ENCODE measurements around the gene GNB5.
"Not testable (repeated sequence)": the region's sequence is repeated elsewhere in the genome, so short reads cannot be mapped to it uniquely, and the experiment has no call there.

Gene GNB5

GRCh38 chr15:52083603-52084002 lies 107.6 kb downstream of the GNB5 start:
- intact Hi-C loops (cut with DNase I), result no loop called here
- DNase-seq, result no peak

DNA sequence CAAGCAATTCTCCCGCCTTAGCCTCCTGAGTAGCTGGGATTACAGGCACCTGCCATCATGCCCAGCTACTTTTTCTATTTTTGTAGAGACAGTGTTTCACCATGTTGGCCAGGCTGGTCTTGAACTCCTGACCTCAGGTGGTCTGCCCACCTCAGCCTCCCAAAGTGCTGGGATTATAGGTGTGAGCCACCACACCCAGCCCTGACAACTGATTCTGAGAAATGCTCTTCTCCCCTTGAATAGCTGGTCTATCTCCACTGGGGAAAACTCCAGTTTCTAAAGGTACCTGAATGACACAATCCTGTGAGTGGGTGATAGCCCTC lies 108.2 kb downstream of the GNB5 start:
- DNase-seq; intact Hi-C loops (cut with DNase I): not testable (repeated sequence)

- intact Hi-C loops (cut with DNase I), result no loop called here
- DNase-seq, result no peak
Measured at GRCh38 chr15:52082197-52083036, 108.8 kb downstream of the GNB5 start.

DNA sequence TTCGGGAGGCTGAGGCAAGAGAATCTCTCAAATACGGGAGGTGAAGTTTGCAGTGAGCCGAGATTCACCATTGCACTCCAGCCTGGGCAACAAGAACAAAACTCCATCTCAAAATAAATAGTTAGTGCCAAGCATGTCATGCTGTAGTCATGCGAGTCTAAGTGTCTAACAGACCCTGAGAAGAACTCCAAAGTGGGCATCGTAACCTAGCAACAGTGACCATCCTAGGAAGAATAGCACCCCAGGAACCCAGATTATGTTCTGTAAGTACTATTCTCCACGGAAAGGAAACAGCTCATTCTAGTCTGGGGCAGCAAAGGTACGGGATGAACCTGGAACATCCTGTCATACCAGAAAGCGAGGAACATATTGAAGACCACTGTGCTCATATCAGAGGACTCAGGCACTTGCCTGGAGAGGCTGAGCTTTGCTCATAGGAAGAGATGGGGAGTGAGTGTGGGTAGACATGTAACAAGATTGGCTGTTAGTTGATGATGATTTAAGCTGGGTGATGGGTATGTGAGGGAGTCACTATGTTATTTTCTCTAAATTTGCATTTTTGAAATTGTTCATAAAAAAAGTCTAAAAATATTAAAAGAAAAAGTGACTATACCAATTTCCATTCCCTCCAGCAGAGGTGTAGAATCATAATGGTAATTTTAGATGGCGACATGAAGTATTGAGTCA lies 110.3 kb downstream of the GNB5 start:
- DNase-seq, result peak in 6 of 42 donors; percentile 15 to 55 (median 37)
- intact Hi-C loops (cut with DNase I), result no loop called here

DNA sequence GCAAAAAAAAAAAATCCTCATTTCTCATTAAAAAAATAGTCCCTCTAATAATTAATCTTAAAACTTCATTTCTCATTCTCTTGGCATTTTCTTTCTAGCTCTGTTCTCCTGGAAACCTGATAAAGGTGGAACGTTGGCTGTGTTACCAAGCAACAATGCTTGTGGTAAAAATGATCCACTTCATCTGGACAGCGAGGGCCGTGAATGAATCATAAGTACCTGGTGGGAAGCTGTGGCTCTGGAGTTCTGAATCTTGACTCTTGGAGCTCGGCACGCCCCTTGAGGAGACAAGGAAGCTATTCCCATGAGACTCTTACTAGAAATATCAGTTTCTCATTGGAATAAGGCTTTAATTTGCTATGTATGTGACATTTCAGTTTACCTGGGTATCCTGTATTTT lies 111.2 kb downstream of the GNB5 start:
- intact Hi-C loops (cut with DNase I), result no loop called here
- DNase-seq, result peak in 22 of 42 donors; percentile 23 to 83 (median 46)

DNA sequence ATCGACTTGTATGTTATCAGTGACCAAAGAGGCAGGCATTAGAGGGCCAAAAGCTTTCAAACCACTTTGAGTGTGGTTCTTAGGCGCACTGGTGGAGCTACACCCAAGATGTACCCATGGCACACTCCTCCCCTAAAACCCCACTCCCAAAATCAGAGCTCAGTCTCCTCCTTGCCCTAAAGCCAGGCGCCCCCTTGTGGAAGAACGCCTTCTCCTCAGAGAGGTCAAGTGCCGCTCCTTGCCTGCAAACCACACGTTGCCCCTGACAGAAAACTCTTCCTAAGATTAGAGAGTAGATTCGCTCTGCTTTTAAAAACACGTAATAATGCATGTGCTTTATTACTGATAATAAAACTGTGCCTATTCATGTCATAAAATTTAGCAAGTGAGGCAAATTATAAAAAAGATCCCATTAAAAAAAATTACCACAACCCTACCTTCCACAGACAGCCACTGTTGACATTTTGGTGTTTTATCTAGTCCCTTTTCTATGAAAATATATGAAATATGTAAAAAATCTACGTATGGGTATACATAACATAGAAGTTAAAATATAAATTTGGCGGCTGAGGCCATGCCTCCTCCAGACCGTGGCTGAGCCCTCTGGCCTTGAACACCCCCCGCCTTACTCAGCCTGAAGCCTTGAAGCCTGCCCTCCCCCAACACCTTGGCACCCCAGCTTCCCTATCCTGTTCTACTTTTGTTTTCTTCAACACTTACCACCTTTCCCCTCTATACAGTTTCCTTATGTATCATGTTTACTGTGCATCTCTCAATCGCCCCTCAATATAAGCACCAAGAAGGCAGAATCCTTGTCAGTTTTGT lies 112.1 kb downstream of the GNB5 start:
- intact Hi-C loops (cut with DNase I), result loop anchor here (5.0 kb wide), 1 partner anchor 107 kb away; the partner anchor contains the start of gene LEO1
- peak; percentile 64 to 95 (median 84) for DNase-seq

DNA sequence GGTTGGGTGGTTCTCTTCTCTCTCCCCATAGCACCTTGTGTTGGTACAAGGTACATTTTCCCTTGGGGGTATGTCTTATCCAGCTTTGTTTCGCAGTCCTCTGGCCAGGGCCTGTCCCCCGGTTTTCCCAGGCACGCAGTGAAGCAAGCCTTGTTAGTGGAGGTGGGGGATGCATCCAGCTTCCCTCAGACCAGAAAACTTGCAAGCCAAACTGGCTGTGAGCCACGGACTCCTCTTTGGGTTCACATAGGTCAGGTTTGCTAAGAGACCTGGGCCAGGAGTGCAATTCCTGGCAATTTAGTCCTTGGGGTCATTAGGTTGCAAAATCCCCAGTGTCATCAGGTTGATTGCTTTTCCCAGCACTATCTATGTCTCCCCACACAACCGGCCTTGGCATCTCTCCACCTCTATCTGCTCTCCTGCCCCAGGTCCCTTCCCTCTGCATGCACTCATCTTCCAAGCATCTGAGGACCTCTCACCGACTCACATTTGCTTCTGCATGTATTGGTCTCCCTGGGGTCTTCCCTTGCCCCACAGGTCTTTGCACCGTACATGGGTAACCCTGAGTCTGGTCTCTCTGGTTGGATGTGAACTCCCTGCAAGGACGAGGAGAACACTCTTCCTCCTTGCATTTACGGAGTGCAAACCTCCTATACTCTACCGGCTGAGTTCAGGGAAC lies 112.9 kb downstream of the GNB5 start:
- DNase-seq, result no peak
- intact Hi-C loops (cut with DNase I), result loop anchor here (5.0 kb wide), 1 partner anchor 106 kb away; the partner anchor contains the start of gene LEO1

DNA sequence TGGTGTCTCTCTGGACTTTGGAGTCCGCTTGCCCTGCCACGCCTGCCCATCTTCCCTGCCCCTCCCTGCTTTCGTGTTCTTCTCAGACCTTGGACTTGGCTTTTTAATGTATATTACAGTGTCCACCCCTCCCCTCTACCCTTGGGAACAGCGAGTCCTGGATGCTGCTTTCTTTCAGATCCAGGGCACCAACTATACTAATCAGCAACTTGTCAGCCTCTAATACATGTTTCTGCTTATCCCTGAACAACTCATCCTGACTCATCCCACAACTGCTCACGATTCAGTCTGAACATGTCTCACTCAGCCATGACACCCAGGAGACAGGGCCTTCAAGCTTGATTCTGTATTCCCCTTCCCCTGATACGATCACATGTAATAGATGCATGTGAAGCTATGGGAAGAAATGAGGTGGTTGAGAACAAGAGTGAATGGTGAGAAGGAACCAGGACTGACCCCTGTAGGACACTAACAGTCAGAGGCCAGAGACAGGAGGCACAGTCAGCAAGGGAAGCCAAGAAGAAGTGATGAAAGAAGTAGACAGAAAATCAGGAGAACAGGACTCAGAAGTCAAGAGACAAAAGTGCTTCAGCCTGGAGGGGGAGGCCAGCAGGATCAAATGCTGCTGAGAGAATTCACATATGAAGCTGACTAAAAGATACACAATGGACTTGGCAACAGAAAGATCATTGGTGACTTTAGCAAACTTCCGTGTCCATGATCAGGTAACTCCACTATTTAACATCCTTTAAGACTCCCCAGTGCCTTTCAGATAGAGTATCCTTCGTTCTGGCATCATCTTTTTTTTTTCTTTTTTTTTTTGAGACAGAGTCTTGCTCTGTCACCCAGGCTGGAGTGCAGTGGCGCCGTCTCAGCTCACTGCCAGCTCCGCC lies 114.1 kb downstream of the GNB5 start:
- intact Hi-C loops (cut with DNase I), result loop anchor here (5.0 kb wide), 1 partner anchor 105 kb away; the partner anchor contains the start of gene LEO1
- peak in 1 of 42 donors; percentile 45 for DNase-seq

- DNase-seq, result peak in 40 of 42 donors; percentile 31 to 90 (median 65)
- intact Hi-C loops (cut with DNase I), result no loop called here
Measured at GRCh38 chr15:52071570-52071969, 119.6 kb downstream of the GNB5 start.

GRCh38 chr15:52069559-52069958 lies 121.6 kb downstream of the GNB5 start:
- no peak for DNase-seq
- intact Hi-C loops (cut with DNase I), result no loop called here

DNA sequence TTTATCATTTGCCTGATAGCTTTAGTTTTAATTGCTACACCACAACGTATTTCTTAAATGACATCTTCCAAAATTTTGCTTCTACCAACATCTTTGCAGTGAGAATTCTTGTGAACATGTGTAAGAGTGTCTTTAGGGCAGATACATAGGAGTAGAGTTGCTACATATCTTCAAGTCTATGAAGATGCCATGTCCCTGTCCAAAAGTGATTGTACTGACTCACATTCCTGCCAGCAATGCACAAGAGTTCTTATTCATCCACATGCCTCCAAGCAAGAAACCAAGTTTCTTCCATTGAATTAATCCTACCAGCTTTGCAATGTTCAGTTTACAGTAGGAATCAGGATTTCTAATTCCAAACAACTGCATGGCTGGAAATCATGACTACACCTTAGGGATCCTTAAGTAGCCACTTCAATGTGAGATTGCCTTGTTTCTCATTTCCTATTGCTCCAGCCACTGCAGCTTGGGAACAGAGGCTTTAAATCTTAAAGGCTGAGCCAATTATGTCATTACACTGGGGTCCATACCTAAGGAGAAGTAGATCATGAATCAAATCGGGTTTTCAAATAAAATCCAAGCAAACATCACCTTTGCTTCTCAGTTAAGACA lies 123.1 kb downstream of the GNB5 start:
- intact Hi-C loops (cut with DNase I), result no loop called here
- DNase-seq, result no peak

DNA sequence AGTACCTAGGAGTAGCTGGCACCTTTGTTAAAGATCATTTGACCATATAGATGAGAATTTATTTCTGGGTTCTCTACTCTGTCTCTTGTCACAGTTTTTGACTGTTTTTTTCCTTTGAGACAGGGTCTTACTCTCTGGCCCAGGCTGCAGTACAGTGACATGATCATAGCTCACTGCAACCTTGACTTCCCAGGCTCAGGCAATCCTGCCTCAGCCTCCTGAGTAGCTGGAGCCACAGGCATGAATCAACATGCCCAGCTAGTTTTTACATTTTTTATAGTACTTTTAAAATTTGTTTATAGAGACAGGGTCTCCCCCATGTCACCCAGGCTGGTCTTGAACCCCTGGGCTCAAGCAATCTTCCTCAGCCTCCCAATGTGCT lies 123.7 kb downstream of the GNB5 start:
- intact Hi-C loops (cut with DNase I), result no loop called here
- DNase-seq, result no peak

- intact Hi-C loops (cut with DNase I), result no loop called here
- DNase-seq, result no peak
Measured at GRCh38 chr15:52066842-52067544, 124.2 kb downstream of the GNB5 start.
